HCT116 (cell line): ENCODE data around the gene CHRND. TPM values are rescaled to one million over a fixed set of nuclear protein-coding genes. Genes with fewer than 3 reads are reported as not detected.

ENCODE experiments used
- ATAC-seq: fragments of 200-7000 bp; cut with Tn5 transposase; 2 replicates; pipeline ENCODE4 v1.9.1; 2020; ENCODE audit warnings: mild to moderate bottlenecking, moderate library complexity
- BruUV-seq: library from RNA; stranded (reverse); fragments of 400-500 nt; replicated peaks from 2 replicates; lab custom pipeline; 2021; lab: Mats Ljungman, UMichigan
- CTCF ChIA-PET: fragments of 300-600 bp; sonication (Branson Sonifier 250); formaldehyde crosslinking; loops from one replicate; lab custom pipeline; 2021; ENCODE audit warnings: antibody characterized with exemption; lab: Charles Lee
- POLR2A ChIA-PET: fragments of 300-600, 350-600 bp; sonication (Branson Sonifier 250); formaldehyde crosslinking; loops from one replicate; lab custom pipeline; 2021; ENCODE audit warnings: antibody characterized with exemption; lab: Charles Lee
- RAD21 ChIA-PET, 2 experiments: fragments of 300-600 bp; sonication (Branson Sonifier 250); formaldehyde crosslinking; loops; one replicate each; lab custom pipeline; 2023; ENCODE audit warnings: low total read pairs in 2 of 2; ENCODE audit not compliant: uncharacterized antibody in 2 of 2, unreplicated experiment in 2 of 2, low non-redundant PET in 1 of 2; lab: Charles Lee
- DNase-seq: peaks from one replicate; pipeline ENCODE4 v3.0.0-alpha.2; 2010; ENCODE audit warnings: low read depth, low spot score
- H2AFZ ChIP-seq: fragments of 200-600 bp; shearing (Covaris generic), sonication (generic); 2 replicates; pipeline ENCODE4 v1.6.1; 2017; ENCODE audit warnings: low read depth, mixed run types, mixed read lengths, antibody characterized with exemption, low read length; ENCODE audit not compliant: poor library complexity, severe bottlenecking
- H3K27ac ChIP-seq: 2 replicates; pipeline ENCODE4 v1.5.1; 2012; ENCODE audit warnings: low read depth, low read length
- H3K27me3 ChIP-seq: fragments of 200-600 bp; sonication (generic); 2 replicates; pipeline ENCODE4 v1.6.1; 2016; ENCODE audit warnings: mixed run types, low read length, mixed read lengths; ENCODE audit not compliant: insufficient read depth
- H3K36me3 ChIP-seq, 2 experiments: fragments of 200-500 bp in 1 of 2; fragments of 200-600 bp in 1 of 2; sonication (Bioruptor generic) in 1 of 2; sonication (generic) in 1 of 2; 2 replicates each; pipeline versions ENCODE4 v1.5.1 to v1.6.1; 2014 to 2016; ENCODE audit warnings: low read length in 2 of 2, inconsistent platforms in 1 of 2, mixed read lengths in 1 of 2, mixed run types in 1 of 2; ENCODE audit not compliant: insufficient read depth in 2 of 2, control insufficient read depth in 1 of 2
- H3K4me1 ChIP-seq, 2 experiments: fragments of 200-600 bp in 1 of 2; sonication (generic) in 1 of 2; 2 replicates each; pipeline versions ENCODE4 v1.5.1 to v1.6.1; 2012 to 2017; ENCODE audit warnings: low read length in 2 of 2, inconsistent platforms in 1 of 2, mild to moderate bottlenecking in 1 of 2, mixed read lengths in 1 of 2, mixed run types in 1 of 2, moderate library complexity in 1 of 2; ENCODE audit not compliant: insufficient read depth in 2 of 2, control insufficient read depth in 1 of 2
- H3K4me2 ChIP-seq: fragments of 200-600 bp; sonication (generic); 2 replicates; pipeline ENCODE4 v1.6.1; 2017; ENCODE audit warnings: mixed run types, low read length, mixed read lengths
- H3K4me3 ChIP-seq, 2 experiments: fragments of 200-600 bp in 1 of 2; sonication (generic) in 1 of 2; replicated peaks in 1 of 2; 2 replicates each; pipeline ENCODE4 v1.5.1; 2011 to 2016; ENCODE audit warnings: low read length in 2 of 2, control low read depth in 1 of 2, low read depth in 1 of 2, mild to moderate bottlenecking in 1 of 2, mixed read lengths in 1 of 2, mixed run types in 1 of 2
- H3K79me2 ChIP-seq: fragments of 200-600 bp; sonication (generic); 2 replicates; pipeline ENCODE4 v1.6.1; 2017; ENCODE audit warnings: mild to moderate bottlenecking, mixed run types, low read length, moderate library complexity, mixed read lengths; ENCODE audit not compliant: insufficient read depth
- H3K9ac ChIP-seq: fragments of 200-600 bp; sonication (generic); 2 replicates; pipeline ENCODE4 v1.6.1; 2016; ENCODE audit warnings: low read length, mixed read lengths
- H3K9me2 ChIP-seq: fragments of 200-600 bp; sonication (generic), shearing (Covaris generic); 2 replicates; pipeline ENCODE4 v1.6.1; 2017; ENCODE audit warnings: mixed run types, mild to moderate bottlenecking, moderate library complexity; ENCODE audit not compliant: insufficient read depth
- H3K9me3 ChIP-seq, 2 experiments: fragments of 200-500 bp in 1 of 2; fragments of 200-600 bp in 1 of 2; sonication (Bioruptor generic) in 1 of 2; sonication (generic) in 1 of 2; 2 replicates each; pipeline ENCODE4 v1.6.1; 2014 to 2017; ENCODE audit warnings: low read length in 2 of 2, mixed read lengths in 2 of 2, inconsistent platforms in 1 of 2, low read depth in 1 of 2, mild to moderate bottlenecking in 1 of 2, mixed run types in 1 of 2, moderate library complexity in 1 of 2; ENCODE audit not compliant: control insufficient read depth in 1 of 2, insufficient read depth in 1 of 2
- H4K20me1 ChIP-seq: fragments of 200-600 bp; sonication (generic), shearing (Covaris generic); 2 replicates; pipeline ENCODE4 v1.6.1; 2017; ENCODE audit warnings: mixed run types, mild to moderate bottlenecking, moderate library complexity; ENCODE audit not compliant: insufficient read depth
- CBX3 ChIP-seq: IDR thresholded peaks from 2 replicates; pipeline ENCODE4 v1.6.1; 2012; ENCODE audit warnings: low read depth
- CEBPB ChIP-seq: IDR thresholded peaks from 2 replicates; pipeline ENCODE4 v1.6.1; 2012; ENCODE audit warnings: low read depth
- CTCF ChIP-seq, 3 experiments: fragments of 200-600 bp in 1 of 3; sonication (generic) in 1 of 3; IDR thresholded peaks in 2 of 3; conservative IDR thresholded peaks in 1 of 3; 2 replicates each; pipeline ENCODE4 v1.5.1; 2012 to 2017; ENCODE audit warnings: low read depth in 2 of 3, low read length in 2 of 3, antibody characterized with exemption in 1 of 3, borderline replicate concordance in 1 of 3, control low read depth in 1 of 3, mild to moderate bottlenecking in 1 of 3, mixed read lengths in 1 of 3, mixed run types in 1 of 3, moderate library complexity in 1 of 3; ENCODE audit not compliant: insufficient read depth in 1 of 3
- EGR1 ChIP-seq: IDR thresholded peaks from 2 replicates; pipeline ENCODE4 v1.6.1; 2012; ENCODE audit warnings: low read depth
- ELF1 ChIP-seq: IDR thresholded peaks from 2 replicates; pipeline ENCODE4 v1.6.1; 2012; ENCODE audit warnings: low read depth, borderline replicate concordance
- EZH2 ChIP-seq: fragments of 200-600 bp; sonication (generic); IDR thresholded peaks from 2 replicates; pipeline ENCODE4 v1.6.1; 2017; ENCODE audit warnings: antibody characterized with exemption, mixed run types
- JUND ChIP-seq: IDR thresholded peaks from 2 replicates; pipeline ENCODE4 v1.6.1; 2012
- MAX ChIP-seq: IDR thresholded peaks from 2 replicates; pipeline ENCODE4 v1.6.1; 2012
- POLR2A ChIP-seq: IDR thresholded peaks from 2 replicates; pipeline ENCODE4 v1.7.0; 2011; ENCODE audit warnings: borderline replicate concordance; ENCODE audit not compliant: insufficient read depth, insufficient read length; ENCODE audit errors: extremely low read depth
- POLR2AphosphoS5 ChIP-seq: IDR thresholded peaks from 2 replicates; pipeline ENCODE4 v1.6.1; 2011; ENCODE audit warnings: mild to moderate bottlenecking, low read depth, low read length, moderate library complexity
- RAD21 ChIP-seq: IDR thresholded peaks from 2 replicates; pipeline ENCODE4 v1.6.1; 2012; ENCODE audit warnings: low read depth, mild to moderate bottlenecking
- SIN3A ChIP-seq: IDR thresholded peaks from 2 replicates; pipeline ENCODE4 v1.6.1; 2012; ENCODE audit warnings: low read depth
- SP1 ChIP-seq: IDR thresholded peaks from 2 replicates; pipeline ENCODE4 v1.6.1; 2012; ENCODE audit warnings: low read depth
- SRF ChIP-seq: IDR thresholded peaks from 2 replicates; pipeline ENCODE4 v1.6.1; 2012; ENCODE audit warnings: low read depth
- TCF7L2 ChIP-seq: IDR thresholded peaks from 2 replicates; pipeline ENCODE4 v1.7.0; 2011; ENCODE audit warnings: borderline replicate concordance, inconsistent platforms; ENCODE audit not compliant: insufficient read depth, insufficient read length; ENCODE audit errors: extremely low read depth
- YY1 ChIP-seq: IDR thresholded peaks from 2 replicates; pipeline ENCODE4 v1.6.1; 2011; ENCODE audit warnings: low read length, low read depth, moderate library complexity, mild to moderate bottlenecking; ENCODE audit not compliant: insufficient replicate concordance; ENCODE audit errors: extremely low read depth
- ZBTB33 ChIP-seq: IDR thresholded peaks from 2 replicates; pipeline ENCODE4 v1.6.1; 2011; ENCODE audit warnings: mild to moderate bottlenecking, low read length, moderate library complexity; ENCODE audit not compliant: insufficient replicate concordance; ENCODE audit errors: extremely low read depth
- ZFX ChIP-seq: fragments of 450-650 bp; IDR thresholded peaks from 2 replicates; pipeline ENCODE4 v1.6.1; 2017
- intact Hi-C: fragments of 100-400 bp; cut with micrococcal nuclease; formaldehyde crosslinking; loops from 2 replicates; pipeline ENCODE4 v1.10.0; 2022
- total RNA-seq: library from RNA; stranded (reverse); gene quantifications from one replicate; pipeline ENCODE4 v1.2.1, GENCODE V29; 2021; ENCODE audit not compliant: unreplicated experiment

CHRND gene
- total RNA-seq, 1 experiment from 2014 or later: not detected

DNA sequence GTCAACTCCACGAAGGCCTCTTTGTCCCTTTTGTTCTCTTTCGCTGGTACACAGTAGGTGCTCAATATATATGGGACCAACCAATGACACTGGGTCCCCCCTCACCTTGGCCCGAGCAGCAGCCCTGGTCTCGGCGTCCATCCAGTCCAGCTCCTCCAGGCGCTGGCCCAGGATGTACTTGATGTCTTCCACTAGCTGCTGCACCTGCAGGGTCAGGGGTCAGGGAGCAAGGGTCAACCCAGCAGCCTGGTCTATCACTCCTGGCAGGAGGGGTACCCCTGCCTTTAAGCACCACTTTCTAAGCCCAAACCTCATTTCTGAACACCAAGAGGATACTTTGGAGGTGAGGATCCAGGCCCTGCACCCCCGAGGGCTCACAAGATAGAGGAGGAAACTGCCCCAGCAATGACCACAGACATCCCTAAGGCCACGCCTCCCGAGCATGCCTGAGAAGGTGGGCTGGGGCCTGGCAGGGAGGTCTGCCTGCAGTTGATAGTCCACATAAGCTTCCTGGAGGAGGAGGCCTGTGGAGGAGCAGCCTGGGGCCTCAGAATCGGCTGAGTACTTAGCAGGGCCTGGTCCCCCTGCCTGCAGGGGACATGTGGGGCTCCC, 42.5 kb upstream of the CHRND start:
- CTCF ChIA-PET: no interaction called here
- no peak for ATAC-seq
- Histone ChIP-seq H3K27me3 (no peaks in the 10 kb centered on the region), H3K4me3 (no peak overlapping the region), H3K79me2 (no peaks in the 10 kb centered on the region), H3K27ac (no peak overlapping the region), H3K9me2 (no peaks in the 10 kb centered on the region), H3K4me1 (no peaks in the 10 kb centered on the region), H3K36me3 (no peaks in the 10 kb centered on the region), H3K4me2 (no peak overlapping the region), H3K9ac (no peak overlapping the region), H3K9me3 (no peaks in the 10 kb centered on the region), H2AFZ (no peak overlapping the region), H4K20me1 (no peaks in the 10 kb centered on the region)
- POLR2A ChIA-PET: no interaction called here
- intact Hi-C loops: no loop called here
- RAD21 ChIA-PET: no interaction called here
- BruUV-seq: no TSS peak
- TF ChIP-seq YY1 (no peak), MAX (no peak), CEBPB (no peak), SRF (no peak), ZBTB33 (no peak), TCF7L2 (no peak), POLR2A (no peak), ZFX (no peak), RAD21 (no peak), SP1 (no peak), CTCF (IDR thresholded peaks at IDR 0.05 in 2 of 3, conservative IDR thresholded peaks at IDR 0.05 in 1 of 3; ENCODE audit: borderline replicate concordance in 1 of 3, insufficient read depth in 1 of 3, low read depth in 2 of 3, low read length in 2 of 3) (no peak), SIN3A (no peak), POLR2AphosphoS5 (no peak), EZH2 (no peak), CBX3 (no peak), JUND (no peak), EGR1 (no peak), ELF1 (no peak)
- no peak for DNase-seq
